ENCODE results near the gene C1QTNF8.

C1QTNF8 gene

DNA sequence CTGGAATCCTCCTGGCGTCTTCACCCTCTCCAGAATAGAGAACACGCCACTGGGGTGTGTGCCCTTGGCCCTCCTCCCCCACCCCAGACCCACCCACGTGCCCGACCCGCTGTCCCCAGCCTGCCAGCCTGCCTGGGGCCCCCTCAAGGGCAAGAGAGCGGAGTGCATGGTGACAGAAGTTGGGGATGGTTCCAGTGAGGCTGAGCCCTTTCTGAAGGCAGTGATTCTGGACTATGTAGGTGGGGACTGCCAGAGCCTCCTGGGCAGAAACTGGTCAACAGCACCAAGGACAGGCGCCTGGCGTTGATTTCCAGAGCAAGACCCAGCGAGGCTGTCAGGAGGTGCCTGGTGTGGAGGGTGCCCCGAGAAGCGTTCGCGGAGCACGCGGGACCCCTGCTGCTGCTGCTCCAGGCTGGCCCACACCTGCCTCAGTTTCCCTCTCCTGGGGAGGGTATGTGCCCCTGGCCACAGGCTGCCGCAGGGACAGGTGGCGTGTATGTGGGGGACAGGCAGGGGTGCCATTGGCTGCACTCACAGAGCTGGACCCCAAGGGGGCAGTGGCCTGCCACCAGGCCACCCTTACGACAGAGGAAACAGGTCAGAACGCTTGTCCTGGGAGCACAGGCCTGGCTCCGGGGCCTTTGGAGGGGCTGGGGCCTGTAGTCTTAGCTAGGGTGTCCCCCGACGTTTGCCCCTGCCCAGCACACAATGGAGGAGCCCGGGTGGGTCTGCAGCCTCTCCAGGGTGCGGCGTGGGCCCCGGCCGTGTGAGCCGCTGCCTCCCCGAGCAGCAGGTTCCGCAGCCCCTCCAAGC lies 22.3 kb downstream of the C1QTNF8 start:
- DNase-seq, result no peak

DNA sequence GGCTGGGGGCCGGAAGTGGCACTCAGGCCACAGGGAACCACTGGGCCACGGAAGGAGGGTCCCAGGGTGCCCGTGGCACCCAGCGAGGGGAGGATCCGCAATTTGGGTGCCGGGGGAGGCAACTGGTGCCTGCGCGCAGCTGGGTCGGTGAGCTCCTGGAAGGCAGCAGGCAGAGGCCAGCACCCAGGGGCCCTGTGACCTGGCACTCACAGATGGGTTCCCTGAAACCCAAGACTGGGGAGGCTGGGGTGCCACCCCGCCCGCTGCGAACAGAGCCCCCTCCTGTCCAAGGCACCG lies 22.8 kb downstream of the C1QTNF8 start:
- DNase-seq, result no peak

- DNase-seq, result no peak
These were observed 23.4 kb downstream of the C1QTNF8 start, which contains the start of gene SSTR5 for GRCh38 chr16:1072526-1073261. SSTR5 (plus strand) TSS chr16:1072747; CDS start chr16:1078869, 6,122 bp downstream.

- DNase-seq, result no peak
These were observed 24.4 kb downstream of the C1QTNF8 start for GRCh38 chr16:1071561-1072225.

DNA sequence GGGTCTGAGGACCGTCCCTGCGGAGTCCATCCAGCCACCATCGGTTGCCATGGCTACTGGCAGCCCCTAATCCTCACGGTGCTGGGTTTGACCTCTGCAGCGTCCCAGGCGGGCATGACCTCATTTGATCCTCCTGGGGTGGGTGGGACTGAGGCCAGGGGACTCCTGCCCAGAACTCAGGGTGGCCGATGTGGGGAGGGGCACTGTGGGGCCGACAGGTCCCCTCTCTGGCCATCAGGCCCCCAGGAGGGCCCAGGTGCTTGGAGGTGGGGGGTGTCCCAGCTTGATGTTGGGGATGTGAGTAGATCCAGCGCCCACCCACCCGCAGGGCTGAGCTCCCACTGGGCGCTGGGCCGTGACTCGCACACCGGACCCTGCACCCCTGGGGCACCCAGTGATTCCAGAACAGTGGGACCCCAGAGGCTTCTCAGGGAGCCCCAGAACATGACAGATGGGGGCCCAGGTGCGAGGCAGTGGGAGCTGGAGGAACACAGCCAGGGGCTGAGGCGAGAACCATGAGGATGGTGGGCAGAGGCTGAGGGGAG lies 25.1 kb downstream of the C1QTNF8 start:
- DNase-seq, result no peak

- no peak for DNase-seq
These were observed 25.8 kb downstream of the C1QTNF8 start for GRCh38 chr16:1070084-1070863.

DNA sequence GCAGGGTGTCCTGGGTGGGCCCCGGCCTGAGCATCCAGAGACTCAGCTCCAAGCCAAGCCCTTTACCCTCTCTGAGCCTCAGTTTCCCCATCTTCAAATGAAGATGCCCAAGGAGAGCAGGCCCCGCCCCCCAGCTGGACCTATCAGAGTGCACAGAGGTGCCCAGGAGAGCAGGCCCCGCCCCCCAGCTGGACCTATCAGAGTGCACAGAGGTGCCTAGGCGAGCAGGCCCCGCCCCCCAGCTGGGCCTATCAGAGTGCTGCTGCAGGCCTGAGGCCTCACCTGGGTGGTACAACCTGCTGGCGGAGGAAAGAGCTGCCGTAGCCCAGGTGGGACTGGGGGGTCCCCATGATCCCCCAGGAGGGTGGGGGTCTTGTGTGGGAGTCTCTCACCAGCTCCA lies 26.9 kb downstream of the C1QTNF8 start:
- DNase-seq, result no peak

DNA sequence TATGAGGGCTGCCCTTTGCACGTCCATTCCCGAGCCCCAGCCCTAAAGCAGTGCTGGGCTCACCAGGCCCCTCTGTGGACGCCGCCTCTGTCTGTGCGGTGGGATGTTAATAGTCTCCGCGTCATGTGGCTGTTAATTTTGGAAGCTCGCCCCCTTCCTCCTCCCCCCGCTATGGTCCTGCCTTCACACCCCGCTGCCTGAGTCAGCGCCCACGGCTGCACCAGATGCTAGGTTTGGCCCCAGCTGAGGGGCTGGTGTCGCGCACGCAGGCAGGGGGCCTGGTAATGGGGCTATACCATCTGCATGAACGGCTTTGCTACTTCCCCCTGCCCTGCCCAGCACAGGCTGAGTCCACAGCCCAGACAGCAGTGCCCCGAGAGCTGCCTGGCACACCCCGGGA lies 27.6 kb downstream of the C1QTNF8 start:
- DNase-seq, result no peak

DNA sequence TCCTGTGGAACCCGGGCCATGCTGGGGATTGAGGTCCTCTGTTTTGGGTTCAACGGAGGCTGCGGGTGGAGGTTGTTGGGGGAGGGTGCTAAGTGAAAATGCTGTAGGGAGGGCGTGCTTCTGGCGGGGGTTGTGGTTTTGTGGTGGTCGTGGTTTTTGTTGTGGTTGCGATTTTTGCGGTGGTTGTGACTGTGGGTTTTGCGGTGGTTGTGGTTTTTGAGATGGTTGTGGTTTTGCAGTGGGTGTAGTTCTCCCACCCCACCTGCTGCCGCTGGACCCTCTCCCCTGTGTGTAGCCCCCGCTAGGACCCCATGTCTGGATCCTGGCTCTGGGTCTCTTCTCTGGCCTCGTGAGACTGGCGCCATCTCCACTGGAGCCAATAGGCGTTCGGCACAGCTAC lies 28.4 kb downstream of the C1QTNF8 start:
- no peak for DNase-seq

DNA sequence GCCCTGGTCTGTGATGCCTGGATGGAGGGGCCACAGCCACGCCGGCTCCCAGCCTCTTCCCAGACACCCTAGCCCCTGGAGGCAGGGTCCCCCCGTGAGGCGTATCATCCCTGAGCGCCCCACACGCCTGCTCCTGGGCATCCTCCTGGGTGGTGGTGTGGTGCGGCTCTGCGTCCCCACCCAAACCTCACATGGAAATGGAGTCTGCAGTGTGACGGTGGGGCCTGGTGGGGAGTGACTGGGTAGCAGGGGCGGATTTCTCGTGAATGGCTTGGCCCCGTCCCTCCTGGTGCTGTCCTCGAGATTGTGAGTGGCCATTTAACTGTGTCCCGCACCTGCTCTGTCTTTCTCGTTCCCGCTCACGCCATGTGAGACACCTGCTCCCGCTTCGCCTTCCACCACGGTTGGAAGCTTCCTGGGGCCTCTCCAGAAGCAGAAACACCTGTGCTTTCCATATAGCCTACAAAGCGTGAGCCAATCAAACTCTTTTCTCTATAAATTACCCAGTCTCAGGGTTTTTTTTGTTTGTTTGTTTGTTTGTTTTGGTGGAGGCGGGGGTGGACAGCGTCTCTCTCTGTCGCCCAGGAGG lies 29.4 kb downstream of the C1QTNF8 start:
- no peak for DNase-seq

DNA sequence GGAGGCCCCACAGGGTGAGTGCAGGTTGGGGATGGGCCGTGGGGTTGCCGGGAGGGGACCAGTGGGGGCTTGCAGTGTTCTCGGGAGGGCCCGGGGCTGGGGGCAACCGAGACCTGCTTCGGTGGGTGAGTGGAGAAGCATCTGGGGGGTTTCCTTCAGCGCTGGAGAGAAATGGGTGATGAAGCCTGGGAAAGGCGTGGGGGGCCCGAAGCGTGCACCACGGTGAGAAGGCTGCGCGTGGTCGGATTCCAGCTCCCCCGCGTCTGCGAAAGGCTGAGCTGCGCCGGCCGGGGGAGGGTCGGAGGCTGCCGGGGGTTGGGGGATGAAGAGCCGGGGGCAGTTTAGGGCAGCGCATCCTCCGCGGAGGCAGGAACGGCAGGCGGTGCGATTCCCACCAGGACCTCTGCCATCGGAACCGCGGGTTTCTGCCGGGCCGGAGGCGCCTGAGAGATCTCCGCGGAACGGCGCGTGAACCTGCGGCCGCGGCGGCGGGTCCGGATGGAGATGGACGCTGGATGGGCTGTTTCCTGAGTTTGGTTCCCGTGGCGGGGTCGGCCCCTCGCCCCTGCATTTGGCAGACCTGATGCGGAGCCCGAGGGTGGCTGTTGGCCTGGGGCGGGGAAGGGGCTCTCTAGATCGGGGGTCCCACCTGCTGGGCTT lies 30.4 kb downstream of the C1QTNF8 start:
- DNase-seq, result no peak

DNA sequence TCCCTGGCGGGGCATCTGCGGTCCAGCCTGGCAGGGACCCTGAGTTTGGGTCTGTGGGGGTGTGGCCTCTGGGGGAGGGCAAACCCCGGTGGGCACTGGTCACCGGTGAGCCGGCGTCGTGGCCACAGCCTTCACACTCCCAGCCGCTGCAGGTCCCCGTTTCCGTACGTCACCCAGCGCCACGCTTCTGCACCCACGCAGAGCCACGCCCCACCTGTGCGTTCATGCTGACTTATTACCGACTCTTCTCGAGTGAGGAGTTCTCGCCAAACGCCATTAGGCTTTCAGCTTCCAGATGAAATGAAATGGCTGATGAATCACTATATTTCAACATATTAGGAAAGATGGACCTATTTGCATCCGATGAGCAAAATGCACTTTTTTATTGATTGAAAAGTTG lies 32.3 kb downstream of the C1QTNF8 start:
- DNase-seq, result no peak

GRCh38 chr16:1062895-1063294 lies 33.1 kb downstream of the C1QTNF8 start:
- DNase-seq, result no peak

- DNase-seq, result no peak
These were observed 34.1 kb downstream of the C1QTNF8 start for GRCh38 chr16:1061769-1062505.

GRCh38 chr16:1060416-1061340 lies 35.4 kb downstream of the C1QTNF8 start:
- no peak for DNase-seq

DNA sequence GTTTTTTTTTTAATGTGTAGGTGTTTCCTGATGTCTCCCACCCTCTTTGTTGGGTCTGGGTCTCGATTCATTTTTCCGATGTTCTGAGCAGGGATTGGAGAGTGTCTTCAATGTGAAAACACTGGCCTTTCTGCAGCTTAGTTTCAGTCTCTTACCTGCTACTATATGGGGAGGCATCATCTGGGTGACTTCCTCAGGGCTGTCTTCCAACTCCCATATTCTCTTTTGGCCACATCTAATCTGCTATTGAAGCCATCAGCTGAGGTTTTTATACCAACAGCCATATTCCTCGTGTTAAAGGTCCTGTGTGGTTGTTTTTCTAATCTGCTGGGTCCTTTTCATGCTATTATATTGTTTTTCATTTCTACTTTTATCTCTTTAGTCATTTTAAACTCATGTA lies 36.7 kb downstream of the C1QTNF8 start:
- no peak for DNase-seq

DNA sequence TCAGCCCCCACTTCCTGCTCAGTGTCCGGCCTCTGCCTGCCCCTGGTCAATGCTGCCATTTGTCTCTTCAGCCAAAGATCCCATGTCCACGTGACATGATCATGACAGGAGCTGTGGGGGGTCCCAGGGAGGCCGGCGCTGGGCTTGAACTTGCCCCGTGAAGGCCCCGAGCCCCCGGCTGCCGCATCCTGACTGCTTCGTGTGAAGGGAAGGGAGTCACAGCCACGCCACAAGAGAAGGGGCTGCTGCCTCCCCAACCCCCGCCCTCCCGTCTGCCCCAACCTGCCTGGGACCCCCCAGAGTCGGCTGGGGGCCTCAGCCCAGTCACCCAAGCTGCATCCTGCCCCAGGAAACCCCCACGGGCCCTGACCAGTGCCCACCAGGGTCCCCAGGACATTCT lies 37.8 kb downstream of the C1QTNF8 start:
- DNase-seq, result no peak

GRCh38 chr16:1057252-1057932 lies 38.7 kb downstream of the C1QTNF8 start:
- peak; percentile 50 to 73 for DNase-seq

DNA sequence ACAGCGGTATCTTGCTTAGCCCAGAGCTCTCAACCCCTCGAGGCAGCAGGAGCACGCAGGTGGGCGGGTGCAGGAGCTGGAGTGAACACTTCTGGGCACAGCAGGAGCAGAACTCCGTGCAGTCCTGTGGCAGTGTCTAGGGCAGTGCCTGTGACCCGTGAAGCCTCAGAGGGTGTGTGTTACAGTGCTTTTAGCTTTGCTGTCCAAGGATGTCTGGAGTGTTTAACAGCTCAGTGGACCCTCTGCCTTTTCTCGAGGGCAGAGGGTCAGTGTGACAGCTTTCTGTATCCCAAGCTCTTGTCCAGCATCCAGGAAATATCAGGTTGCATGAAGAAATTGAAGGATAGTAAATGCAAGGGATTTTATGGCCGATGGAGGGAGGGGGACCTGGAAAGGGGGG lies 39.8 kb downstream of the C1QTNF8 start:
- no peak for DNase-seq

All from stimulated activated CD4-positive, alpha-beta T cell treated with anti-CD3 and anti-CD28 coated beads, Interleukin-4, amount 100 ng/mL, for 4 hours (primary cell).